ENCODE data around the gene CHST7. TPM values are rescaled to one million over a fixed set of nuclear protein-coding genes. Genes with fewer than 3 reads are reported as not detected.
A peak's percentile ranks its signal among the peaks of the same experiment; 100 is the strongest.

Gene CHST7
- total RNA-seq, 1 experiment from 2014 or later, result 17.1 TPM

GRCh38 chrX:46626566-46626965, 53.0 kb downstream of the CHST7 start:
- Histone ChIP-seq H2BK12ac (ENCODE audit: insufficient read length, low read depth, low read length) (no peak overlapping the region), H2AFZ (ENCODE audit: low read length) (no peak overlapping the region), H2BK5ac (ENCODE audit: insufficient read length, low read length) (no peak overlapping the region), H3K4ac (ENCODE audit: low read depth, low read length) (no peak overlapping the region), H4K20me1 (ENCODE audit: control insufficient read depth, insufficient read depth, insufficient read length) (no peaks in the 10 kb centered on the region), H3K9ac (ENCODE audit: extremely low read depth, insufficient read length, low read length) (no peak overlapping the region), H2BK20ac (ENCODE audit: low read depth, low read length, poor library complexity, severe bottlenecking) (no peak overlapping the region), H3K18ac (ENCODE audit: insufficient read length, low read depth, low read length) (no peak overlapping the region), H2BK15ac (ENCODE audit: low read depth, low read length) (no peak overlapping the region), H2AK5ac (ENCODE audit: insufficient read length, low read length) (no peak overlapping the region), H3K27ac (ENCODE audit: insufficient read length, low read depth, low read length) (no peak overlapping the region), H4K91ac (ENCODE audit: insufficient read length, low read depth, low read length) (no peak overlapping the region), H3K56ac (ENCODE audit: insufficient read length, low read depth, low read length) (no peak overlapping the region), H3K9me3 (ENCODE audit: control insufficient read depth, low read depth, low read length) (peaks cover 29% of the 10 kb centered on the region), H3K4me1 (ENCODE audit: insufficient read depth, low read length) (peaks cover 4% of the 10 kb centered on the region; the same call in 1 of the 2 replicates), H3K14ac (ENCODE audit: insufficient read depth, low read length) (no peak overlapping the region), H3K27me3 (ENCODE audit: insufficient read depth, low read length) (no peaks in the 10 kb centered on the region; the same call in 1 of the 2 replicates), H4K8ac (replicated peaks; ENCODE audit: insufficient read length, low read depth, low read length) (no peak overlapping the region), H3K4me2 (ENCODE audit: insufficient read depth, insufficient read length, low read length) (no peak overlapping the region), H3T11ph (ENCODE audit: low read length) (no peak overlapping the region), H4K5ac (ENCODE audit: insufficient read length, low read depth, low read length) (no peak overlapping the region), H3K23me2 (ENCODE audit: insufficient read length, low read depth, low read length, poor library complexity, severe bottlenecking) (no peaks in the 10 kb centered on the region), H3K79me2 (ENCODE audit: insufficient read depth, low read length) (no peaks in the 10 kb centered on the region), H3K79me1 (ENCODE audit: insufficient read depth, low read depth, low read length, poor library complexity, severe bottlenecking) (no peaks in the 10 kb centered on the region), H2BK120ac (ENCODE audit: low read depth, low read length, poor library complexity, severe bottlenecking) (no peak overlapping the region), H3K23ac (ENCODE audit: insufficient read length, low read depth, low read length) (no peak overlapping the region)
- no peak for DNase-seq
- H3K27ac Mint-ChIP-seq, result peak overlapping the region in 1 of 3 experiments; percentile 31; a peak in 1 of 7 replicates
- no peak overlapping the region for H3K4me3 Mint-ChIP-seq
- peaks cover 19 to 30% of the 10 kb centered on the region in 2 experiments for H3K4me1 Mint-ChIP-seq
- no peaks in the 10 kb centered on the region; the same call in 1 of the 2 replicates for H3K27me3 Mint-ChIP-seq (ENCODE audit: low read depth)
- H3K36me3 Mint-ChIP-seq (ENCODE audit: insufficient read depth in 1 of 3, low read depth in 3 of 3), result peaks cover 9 to 39% (median 31%) of the 10 kb centered on the region in 3 experiments; a peak in 6 of 7 replicates
- TF ChIP-seq CTCF (conservative IDR thresholded peaks at IDR 0.05), result no peak
- peaks cover 70 to 73% of the 10 kb centered on the region in 2 experiments for H3K9me3 Mint-ChIP-seq
- WGBS (ENCODE audit: extremely low coverage, insufficient read length, low lambda C conversion rate), result no CpG with 5 or more reads among the region's 7 CpGs

Measured in H9 (cell line).